GM19193 (cell line): ENCODE measurements around the gene YWHAH.
A peak's percentile ranks its signal among the peaks of the same experiment; 100 is the strongest.

ENCODE experiments used
- POLR2A ChIP-seq: IDR thresholded peaks from 4 replicates; pipeline ENCODE4 v1.6.1; 2011; ENCODE audit not compliant: insufficient read depth, insufficient read length; ENCODE audit errors: extremely low read depth

Gene YWHAH

GRCh38 chr22:31943978-31944699 is at the start of gene YWHAH:
Gene YWHAH, plus strand, starts transcription at chr22:31944535. Its CDS starts 199 bp downstream, at chr22:31944734.
- peak; percentile 95 for TF ChIP-seq POLR2A

GRCh38 chr22:31895411-31896123 is 48.8 kb upstream of the YWHAH start:
- TF ChIP-seq POLR2A, result no peak

- no peak for TF ChIP-seq POLR2A
Observed at GRCh38 chr22:31896472-31896871, 47.9 kb upstream of the YWHAH start.

GRCh38 chr22:31897842-31898805 is 46.2 kb upstream of the YWHAH start:
- TF ChIP-seq POLR2A, result no peak

GRCh38 chr22:31898926-31899325 is 45.4 kb upstream of the YWHAH start:
- no peak for TF ChIP-seq POLR2A

- TF ChIP-seq POLR2A, result no peak
Observed at GRCh38 chr22:31899669-31900068, 44.7 kb upstream of the YWHAH start.

GRCh38 chr22:31901388-31902137 is 42.8 kb upstream of the YWHAH start:
- no peak for TF ChIP-seq POLR2A

GRCh38 chr22:31904651-31905050 is 39.7 kb upstream of the YWHAH start:
- no peak for TF ChIP-seq POLR2A

- no peak for TF ChIP-seq POLR2A
Observed at GRCh38 chr22:31905356-31905755, 39.0 kb upstream of the YWHAH start.

- TF ChIP-seq POLR2A, result no peak
Observed at GRCh38 chr22:31906086-31906485, 38.2 kb upstream of the YWHAH start.

GRCh38 chr22:31906569-31906968 is 37.8 kb upstream of the YWHAH start:
- no peak for TF ChIP-seq POLR2A

GRCh38 chr22:31909977-31910376 is 34.4 kb upstream of the YWHAH start:
- no peak for TF ChIP-seq POLR2A

GRCh38 chr22:31911565-31912406 is 32.5 kb upstream of the YWHAH start:
- TF ChIP-seq POLR2A, result no peak

GRCh38 chr22:31912407-31912743 is 32.0 kb upstream of the YWHAH start:
- no peak for TF ChIP-seq POLR2A
